WTC11 (cell line): ENCODE measurements around the gene DCAF15. TPM values are rescaled to one million over a fixed set of nuclear protein-coding genes. Genes with fewer than 3 reads are reported as not detected.

ENCODE experiments used
- ATAC-seq: fragments of 200-7000 bp; cut with Tn5 transposase; 2 replicates; pipeline ENCODE4 v1.10.0; 2021; ENCODE audit warnings: mild to moderate bottlenecking, moderate library complexity
- CTCF ChIA-PET: fragments of 300-600 bp; sonication (Branson Sonifier 250); formaldehyde crosslinking; loops from one replicate; lab custom pipeline; 2021; ENCODE audit warnings: antibody characterized with exemption; lab: Charles Lee
- POLR2A ChIA-PET: fragments of 350-600 bp; sonication (Branson Sonifier 250); formaldehyde crosslinking; loops from one replicate; lab custom pipeline; 2021; ENCODE audit warnings: antibody characterized with exemption; lab: Charles Lee
- DNase-seq: peaks from one replicate; pipeline ENCODE4 v3.0.0; 2021; ENCODE audit warnings: low spot score
- H3K27ac Mint-ChIP-seq: 2 replicates; pipeline ENCODE4 v1.8.0; 2021; ENCODE audit warnings: mixed read lengths
- H3K27me3 Mint-ChIP-seq: 2 replicates; pipeline ENCODE4 v1.8.0; 2021; ENCODE audit warnings: low read depth, mild to moderate bottlenecking, moderate library complexity, mixed read lengths
- H3K36me3 Mint-ChIP-seq: 2 replicates; pipeline ENCODE4 v1.8.0; 2021; ENCODE audit warnings: mixed read lengths
- H3K4me1 Mint-ChIP-seq: 2 replicates; pipeline ENCODE4 v1.8.0; 2022; ENCODE audit warnings: mixed read lengths
- H3K4me3 Mint-ChIP-seq: 2 replicates; pipeline ENCODE4 v1.8.0; 2021; ENCODE audit warnings: mild to moderate bottlenecking, moderate library complexity, mixed read lengths
- H3K9me3 Mint-ChIP-seq: 2 replicates; pipeline ENCODE4 v1.8.0; 2021; ENCODE audit warnings: mixed read lengths
- CBFB ChIP-seq: sonication (generic); formaldehyde crosslinking; IDR thresholded peaks from 2 replicates; pipeline ENCODE4 v1.8.1; 2022; ENCODE audit warnings: mild to moderate bottlenecking, low read depth, missing genetic modification reagents
- CREB1 ChIP-seq: sonication (generic); formaldehyde crosslinking; IDR thresholded peaks from 2 replicates; pipeline ENCODE4 v1.8.0; 2023; ENCODE audit warnings: mild to moderate bottlenecking, missing genetic modification reagents
- E2F1 ChIP-seq: sonication (generic); formaldehyde crosslinking; IDR thresholded peaks from 2 replicates; pipeline ENCODE4 v1.8.0; 2022; ENCODE audit warnings: mild to moderate bottlenecking, missing genetic modification reagents
- GRHL2 ChIP-seq: fragments of 250-450 bp; sonication (Bioruptor Pico); IDR thresholded peaks from 2 replicates; pipeline ENCODE4 v1.8.0; 2022; ENCODE audit warnings: mild to moderate bottlenecking, moderate library complexity; ENCODE audit not compliant: insufficient replicate concordance, severe bottlenecking
- JAZF1 ChIP-seq: fragments of 250-450 bp; sonication (Bioruptor Pico); IDR thresholded peaks from 2 replicates; pipeline ENCODE4 v1.9.0; 2021; ENCODE audit warnings: moderate library complexity, mild to moderate bottlenecking, inconsistent platforms
- NFATC4 ChIP-seq: fragments of 250-450 bp; sonication (Bioruptor Pico); IDR thresholded peaks from 2 replicates; pipeline ENCODE4 v1.9.0; 2021; ENCODE audit warnings: mild to moderate bottlenecking
- NFYB ChIP-seq: sonication (generic); formaldehyde crosslinking; conservative IDR thresholded peaks from 2 replicates; pipeline ENCODE4 v1.8.0; 2022; ENCODE audit warnings: low read depth, missing genetic modification reagents
- PRDM15 ChIP-seq: sonication (generic); formaldehyde crosslinking; IDR thresholded peaks from 2 replicates; pipeline ENCODE4 v1.8.0; 2022; ENCODE audit warnings: missing genetic modification reagents
- TCF7 ChIP-seq: sonication (generic); formaldehyde crosslinking; IDR thresholded peaks from 2 replicates; pipeline ENCODE4 v1.8.0; 2022; ENCODE audit warnings: mild to moderate bottlenecking, low read depth, missing genetic modification reagents, moderate library complexity
- TP53 ChIP-seq: sonication (generic); formaldehyde crosslinking; IDR thresholded peaks from 2 replicates; pipeline ENCODE4 v1.8.1; 2023; ENCODE audit warnings: mild to moderate bottlenecking, missing genetic modification reagents
- ZBTB21 ChIP-seq: sonication (generic); formaldehyde crosslinking; IDR thresholded peaks from 2 replicates; pipeline ENCODE4 v1.8.1; 2023; ENCODE audit warnings: mild to moderate bottlenecking, missing genetic modification reagents, borderline replicate concordance
- ZNF232 ChIP-seq: sonication (generic); formaldehyde crosslinking; IDR thresholded peaks from 2 replicates; pipeline ENCODE4 v1.8.0; 2022; ENCODE audit warnings: mild to moderate bottlenecking, missing genetic modification reagents
- total RNA-seq: library from RNA; stranded (reverse); gene quantifications from 3 replicates; pipeline ENCODE4 v1.2.3, GENCODE V29; 2021
- TF ChIP-seq, protein P1 (sequence below): fragments of 250-450 bp; sonication (Bioruptor Pico); IDR thresholded peaks from 2 replicates; pipeline ENCODE4 v1.9.0; 2021; ENCODE audit warnings: mild to moderate bottlenecking
- TF ChIP-seq, protein P2 (sequence below): sonication (generic); formaldehyde crosslinking; IDR thresholded peaks from 2 replicates; pipeline ENCODE4 v1.8.1; 2023; ENCODE audit warnings: mild to moderate bottlenecking, missing genetic modification reagents

Gene DCAF15
- total RNA-seq, 1 experiment from 2014 or later, result 82.9 TPM

DNA sequence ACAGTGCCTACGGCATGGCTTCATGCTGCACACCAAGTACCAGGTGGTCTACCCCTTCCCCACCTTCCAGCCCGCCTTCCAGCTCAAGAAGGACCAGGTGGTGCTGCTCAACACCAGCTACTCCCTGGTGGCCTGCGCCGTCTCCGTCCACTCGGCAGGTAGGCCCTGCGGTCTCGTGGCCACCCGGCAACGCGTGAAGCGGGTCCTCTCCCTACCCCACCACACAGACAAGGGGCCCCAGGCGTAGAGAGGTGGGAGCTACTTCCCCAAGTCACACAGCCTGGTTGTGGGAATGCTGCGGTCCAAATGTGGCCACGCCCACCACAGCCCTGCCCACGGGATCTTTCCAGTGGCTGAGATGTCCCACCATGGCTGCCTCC lies 4.0 kb downstream of the DCAF15 start:
- ATAC-seq, result no peak
- DNase-seq, result no peak
- Mint-ChIP-seq H3K36me3 (peaks cover 25% of the 10 kb centered on the region), H3K4me1 (peaks cover 10% of the 10 kb centered on the region), H3K4me3 (no peak overlapping the region), H3K27me3 (no peaks in the 10 kb centered on the region), H3K9me3 (no peaks in the 10 kb centered on the region), H3K27ac (no peak overlapping the region)
- ChIA-PET CTCF (interaction anchor here (1.8 kb wide), 1 partner anchor 87 kb away, joined by 4 read pairs; no protein-coding TSS in a partner anchor), POLR2A (interaction anchor here (0.5 kb wide), 1 partner anchor 704 kb away, joined by 5 read pairs; no protein-coding TSS in a partner anchor)
- TF ChIP-seq ZNF232 (CRISPR knock-in tag), result no peak
- no peak for TF ChIP-seq CREB1
- TF ChIP-seq, protein P1, sequence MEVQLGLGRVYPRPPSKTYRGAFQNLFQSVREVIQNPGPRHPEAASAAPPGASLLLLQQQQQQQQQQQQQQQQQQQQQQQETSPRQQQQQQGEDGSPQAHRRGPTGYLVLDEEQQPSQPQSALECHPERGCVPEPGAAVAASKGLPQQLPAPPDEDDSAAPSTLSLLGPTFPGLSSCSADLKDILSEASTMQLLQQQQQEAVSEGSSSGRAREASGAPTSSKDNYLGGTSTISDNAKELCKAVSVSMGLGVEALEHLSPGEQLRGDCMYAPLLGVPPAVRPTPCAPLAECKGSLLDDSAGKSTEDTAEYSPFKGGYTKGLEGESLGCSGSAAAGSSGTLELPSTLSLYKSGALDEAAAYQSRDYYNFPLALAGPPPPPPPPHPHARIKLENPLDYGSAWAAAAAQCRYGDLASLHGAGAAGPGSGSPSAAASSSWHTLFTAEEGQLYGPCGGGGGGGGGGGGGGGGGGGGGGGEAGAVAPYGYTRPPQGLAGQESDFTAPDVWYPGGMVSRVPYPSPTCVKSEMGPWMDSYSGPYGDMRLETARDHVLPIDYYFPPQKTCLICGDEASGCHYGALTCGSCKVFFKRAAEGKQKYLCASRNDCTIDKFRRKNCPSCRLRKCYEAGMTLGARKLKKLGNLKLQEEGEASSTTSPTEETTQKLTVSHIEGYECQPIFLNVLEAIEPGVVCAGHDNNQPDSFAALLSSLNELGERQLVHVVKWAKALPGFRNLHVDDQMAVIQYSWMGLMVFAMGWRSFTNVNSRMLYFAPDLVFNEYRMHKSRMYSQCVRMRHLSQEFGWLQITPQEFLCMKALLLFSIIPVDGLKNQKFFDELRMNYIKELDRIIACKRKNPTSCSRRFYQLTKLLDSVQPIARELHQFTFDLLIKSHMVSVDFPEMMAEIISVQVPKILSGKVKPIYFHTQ, result no peak
- no peak for TF ChIP-seq TCF7
- TF ChIP-seq, protein P2, sequence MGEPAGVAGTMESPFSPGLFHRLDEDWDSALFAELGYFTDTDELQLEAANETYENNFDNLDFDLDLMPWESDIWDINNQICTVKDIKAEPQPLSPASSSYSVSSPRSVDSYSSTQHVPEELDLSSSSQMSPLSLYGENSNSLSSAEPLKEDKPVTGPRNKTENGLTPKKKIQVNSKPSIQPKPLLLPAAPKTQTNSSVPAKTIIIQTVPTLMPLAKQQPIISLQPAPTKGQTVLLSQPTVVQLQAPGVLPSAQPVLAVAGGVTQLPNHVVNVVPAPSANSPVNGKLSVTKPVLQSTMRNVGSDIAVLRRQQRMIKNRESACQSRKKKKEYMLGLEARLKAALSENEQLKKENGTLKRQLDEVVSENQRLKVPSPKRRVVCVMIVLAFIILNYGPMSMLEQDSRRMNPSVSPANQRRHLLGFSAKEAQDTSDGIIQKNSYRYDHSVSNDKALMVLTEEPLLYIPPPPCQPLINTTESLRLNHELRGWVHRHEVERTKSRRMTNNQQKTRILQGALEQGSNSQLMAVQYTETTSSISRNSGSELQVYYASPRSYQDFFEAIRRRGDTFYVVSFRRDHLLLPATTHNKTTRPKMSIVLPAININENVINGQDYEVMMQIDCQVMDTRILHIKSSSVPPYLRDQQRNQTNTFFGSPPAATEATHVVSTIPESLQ (CRISPR knock-in tag), result no peak

GRCh38 chr19:13957051-13957450 lies 4.7 kb downstream of the DCAF15 start:
- no peak for ATAC-seq
- no peak overlapping the region for H3K27ac Mint-ChIP-seq
- H3K36me3 Mint-ChIP-seq, result peaks cover 28% of the 10 kb centered on the region

GRCh38 chr19:13958043-13958442 lies 5.7 kb downstream of the DCAF15 start:
- Mint-ChIP-seq H3K9me3 (no peaks in the 10 kb centered on the region), H3K27ac (peak overlapping the region; percentile 45; the same call in 1 of the 2 replicates), H3K4me1 (peaks cover 14% of the 10 kb centered on the region), H3K36me3 (peaks cover 28% of the 10 kb centered on the region), H3K4me3 (no peak overlapping the region), H3K27me3 (no peaks in the 10 kb centered on the region)
- no peak for TF ChIP-seq PRDM15 (CRISPR knock-in tag)
- no peak for TF ChIP-seq GRHL2 (CRISPR knock-in tag)
- TF ChIP-seq NFYB (CRISPR knock-in tag), result no peak
- no peak for TF ChIP-seq CBFB (CRISPR knock-in tag)
- TF ChIP-seq ZBTB21 (CRISPR knock-in tag), result no peak
- no peak for TF ChIP-seq TP53 (CRISPR knock-in tag)
- TF ChIP-seq NFATC4 (CRISPR knock-in tag), result no peak
- CTCF ChIA-PET, result no interaction called here
- POLR2A ChIA-PET, result no interaction called here
- no peak for ATAC-seq
- no peak for DNase-seq

More at GRCh38 chr19:13957051-13957450, 4.7 kb downstream of the DCAF15 start:
- CTCF ChIA-PET, result interaction anchor here (1.8 kb wide), 1 partner anchor 86 kb away, joined by 4 read pairs; no protein-coding TSS in a partner anchor
- Mint-ChIP-seq H3K9me3 (no peaks in the 10 kb centered on the region), H3K4me3 (no peak overlapping the region), H3K27me3 (no peaks in the 10 kb centered on the region), H3K4me1 (peaks cover 14% of the 10 kb centered on the region)
- no peak for DNase-seq
- no peak for TF ChIP-seq E2F1
- no peak for TF ChIP-seq JAZF1 (CRISPR knock-in tag)
- POLR2A ChIA-PET, result interaction anchor here (0.5 kb wide), 1 partner anchor 703 kb away, joined by 5 read pairs; no protein-coding TSS in a partner anchor
